Esophagus mucosa (tissue), 1 donor: Measurements from ENCODE around the gene KIF2C. TPM values are rescaled to one million over a fixed set of nuclear protein-coding genes. Genes with fewer than 3 reads are reported as not detected.
"Not testable (repeated sequence)": the region's sequence is repeated elsewhere in the genome, so short reads cannot be mapped to it uniquely, and the experiment has no call there.

Source experiments
- ATAC-seq: fragments of 200-7000 bp; cut with Tn5 transposase; one replicate; pipeline ENCODE4 v1.9.1; 2020
- total RNA-seq: library from RNA; stranded (reverse); gene quantifications from one replicate; pipeline ENCODE4 v1.2.4, GENCODE V29; 2023
- donor health status: DM: yes; HTN: yes; CAD: no.

KIF2C gene
- total RNA-seq, 1 donor from 2014 or later: 15.2 TPM

- no peak for ATAC-seq
Observed at GRCh38 chr1:44812822-44813543, 73.3 kb downstream of the KIF2C start.

- ATAC-seq: not testable (repeated sequence)
Observed at GRCh38 chr1:44815926-44816325, 76.3 kb downstream of the KIF2C start.

DNA sequence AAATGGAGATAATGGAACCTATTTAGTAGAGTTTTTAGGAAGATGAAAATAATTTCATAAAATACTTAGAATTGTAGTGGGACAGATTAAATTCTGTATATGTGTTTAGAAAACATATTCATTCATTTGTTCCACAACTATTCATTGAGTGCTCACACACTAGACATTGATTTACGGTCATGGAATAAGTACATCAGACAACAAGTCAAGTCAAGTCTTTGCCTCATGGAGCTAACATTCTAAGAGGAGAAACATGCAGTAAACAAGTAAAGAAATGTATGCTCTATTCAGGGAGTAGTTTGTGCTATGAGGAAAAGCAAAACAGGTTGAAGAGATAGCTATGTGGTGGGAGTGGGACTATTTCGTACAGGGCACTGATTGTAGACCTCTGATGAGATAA lies 77.7 kb downstream of the KIF2C start:
- ATAC-seq: no peak

Other genes starting within 250 kb of the KIF2C start
- gene TMEM53, start 65.4 kb upstream of the KIF2C start, total RNA-seq: 4.4 TPM
- not detected for gene ARMH1, start 65.1 kb upstream of the KIF2C start, total RNA-seq
- not detected for gene RNU5D-1, start 8.7 kb upstream of the KIF2C start, total RNA-seq
- gene RPS8, start 35.7 kb downstream of the KIF2C start, total RNA-seq: 2,198 TPM
- not detected for gene BEST4, start 48.3 kb downstream of the KIF2C start, total RNA-seq
- gene PLK3, start 60.5 kb downstream of the KIF2C start, total RNA-seq: 20.7 TPM
- not detected for gene DYNLT4, start 67.5 kb downstream of the KIF2C start, total RNA-seq
- gene BTBD19, start 68.7 kb downstream of the KIF2C start, total RNA-seq: 2.4 TPM
- 0.40 TPM for gene PTCH2, start 103.4 kb downstream of the KIF2C start, total RNA-seq
- 22.0 TPM for gene EIF2B3, start 246.8 kb downstream of the KIF2C start, total RNA-seq